Measurements from ENCODE around the gene PLEKHA6.

- TF ChIP-seq CTCF (conservative IDR thresholded peaks at IDR 0.05; ENCODE audit: low read depth in 2 of 2) (no peak), EZH2 (IDR thresholded peaks at IDR 0.05; ENCODE audit: low read depth, unreplicated experiment) (no peak), ZNF462 (CRISPR knock-in tag; IDR thresholded peaks at IDR 0.05) (no peak), POLR2AphosphoS5 (IDR thresholded peaks at IDR 0.05; ENCODE audit: low read depth) (no peak)
Measured at GRCh38 chr1:204176049-204176448, 183.7 kb downstream of the PLEKHA6 start.

All from GM23338 (cell line).